SK-N-SH (cell line): ENCODE results near the gene TMEM271. TPM values are rescaled to one million over a fixed set of nuclear protein-coding genes. Genes with fewer than 3 reads are reported as not detected.

Experiments
- CTCF ChIA-PET: fragments of 300-600, 350-600 bp; formaldehyde crosslinking; extraction: SDS; loops from one replicate; lab custom pipeline; 2021; lab: Yijun Ruan, JAX
- POLR2A ChIA-PET: fragments of 350-600 bp; sonication (Branson Sonifier 250); formaldehyde crosslinking; extraction: SDS; loops from one replicate; lab custom pipeline; 2020; ENCODE audit warnings: antibody characterized with exemption, inconsistent platforms; lab: Yijun Ruan, JAX
- DNase-seq: peaks from one replicate; pipeline ENCODE4 v3.0.0; 2012
- H2AFZ ChIP-seq: fragments of 200-600 bp; sonication (generic); 2 replicates; pipeline ENCODE4 v1.8.1; 2016; ENCODE audit warnings: antibody characterized with exemption, mild to moderate bottlenecking, low read depth
- H3F3A ChIP-seq: fragments of 200-600 bp; sonication (generic); replicated peaks from 2 replicates; pipeline ENCODE3; 2016; ENCODE audit warnings: antibody characterized with exemption, mild to moderate bottlenecking; ENCODE audit not compliant: insufficient read depth
- H3K27ac ChIP-seq, 2 experiments: fragments of 200-500 bp in 1 of 2; fragments of 200-600 bp in 1 of 2; sonication (Bioruptor generic) in 1 of 2; sonication (generic), shearing (Covaris generic) in 1 of 2; 2 replicates each; pipeline versions ENCODE4 v1.5.1 to v1.6.1; 2014 to 2016; ENCODE audit warnings: low read depth in 2 of 2, inconsistent platforms in 1 of 2, low read length in 1 of 2, mild to moderate bottlenecking in 1 of 2, mixed read lengths in 1 of 2
- H3K27me3 ChIP-seq: fragments of 200-600 bp; sonication (generic), shearing (Covaris generic); 2 replicates; pipeline ENCODE4 v1.6.1; 2016; ENCODE audit warnings: mixed run types; ENCODE audit not compliant: insufficient read depth
- H3K36me3 ChIP-seq, 2 experiments: fragments of 200-500 bp in 1 of 2; fragments of 200-600 bp in 1 of 2; sonication (Bioruptor generic) in 1 of 2; sonication (generic) in 1 of 2; replicated peaks in 1 of 2; 2 replicates each; pipeline versions ENCODE3 to v1.5.1; 2014 to 2016; ENCODE audit warnings: low read length in 1 of 2, mild to moderate bottlenecking in 1 of 2; ENCODE audit not compliant: insufficient read depth in 2 of 2, control insufficient read depth in 1 of 2
- H3K4me1 ChIP-seq, 2 experiments: fragments of 200-500 bp in 1 of 2; fragments of 200-600 bp in 1 of 2; sonication (Bioruptor generic) in 1 of 2; sonication (generic), shearing (Covaris generic) in 1 of 2; 2 replicates each; pipeline versions ENCODE4 v1.5.1 to v1.6.1; 2014 to 2016; ENCODE audit warnings: low read depth in 1 of 2, low read length in 1 of 2, mixed run types in 1 of 2; ENCODE audit not compliant: insufficient read depth in 2 of 2, control insufficient read depth in 1 of 2
- H3K4me2 ChIP-seq: fragments of 200-600 bp; sonication (generic), shearing (Covaris generic); 2 replicates; pipeline ENCODE4 v1.6.1; 2017; ENCODE audit warnings: mixed run types
- H3K4me3 ChIP-seq, 2 experiments: fragments of 200-500 bp in 1 of 2; fragments of 200-600 bp in 1 of 2; sonication (Bioruptor generic) in 1 of 2; sonication (generic), shearing (Covaris generic) in 1 of 2; 2 replicates each; pipeline versions ENCODE4 v1.5.1 to v1.8.1; 2014 to 2016; ENCODE audit warnings: low read depth in 2 of 2, inconsistent platforms in 1 of 2, low read length in 1 of 2, mild to moderate bottlenecking in 1 of 2, mixed read lengths in 1 of 2, moderate library complexity in 1 of 2
- H3K79me2 ChIP-seq: fragments of 200-600 bp; sonication (generic); 2 replicates; pipeline ENCODE4 v1.8.1; 2017; ENCODE audit warnings: mild to moderate bottlenecking; ENCODE audit not compliant: insufficient read depth
- H3K9ac ChIP-seq: fragments of 200-600 bp; sonication (generic); 2 replicates; pipeline ENCODE4 v1.6.1; 2017; ENCODE audit warnings: mixed run types
- H3K9me2 ChIP-seq: fragments of 200-600 bp; sonication (generic); 2 replicates; pipeline ENCODE4 v1.6.1; 2017; ENCODE audit warnings: mixed run types
- H3K9me3 ChIP-seq: fragments of 200-600 bp; sonication (generic); 2 replicates; pipeline ENCODE4 v1.6.1; 2017; ENCODE audit warnings: mixed run types, mild to moderate bottlenecking, moderate library complexity
- H4K20me1 ChIP-seq: fragments of 200-600 bp; sonication (generic); 2 replicates; pipeline ENCODE4 v1.6.1; 2017; ENCODE audit warnings: mild to moderate bottlenecking, mixed run types; ENCODE audit not compliant: insufficient read depth
- CHD2 ChIP-seq: fragments of 150-350 bp; IDR thresholded peaks from 2 replicates; pipeline ENCODE4 v1.6.1; 2018; ENCODE audit warnings: low read length; ENCODE audit not compliant: partially characterized antibody
- ELF1 ChIP-seq: IDR thresholded peaks from 2 replicates; pipeline ENCODE4 v1.4.0; 2012
- EZH2phosphoT487 ChIP-seq: fragments of 200-600 bp; sonication (generic); IDR thresholded peaks from 2 replicates; pipeline ENCODE4 v1.6.1; 2017; ENCODE audit warnings: low read depth, mixed run types, mild to moderate bottlenecking, antibody characterized with exemption, moderate library complexity, borderline replicate concordance
- GABPA ChIP-seq: IDR thresholded peaks from 2 replicates; pipeline ENCODE4 v1.4.0; 2012; ENCODE audit warnings: low read depth, mild to moderate bottlenecking
- JUND ChIP-seq: IDR thresholded peaks from 2 replicates; pipeline ENCODE4 v1.4.0; 2012
- MEF2A ChIP-seq: IDR thresholded peaks from 2 replicates; pipeline ENCODE4 v1.4.0; 2012; ENCODE audit warnings: low read depth, borderline replicate concordance
- MXI1 ChIP-seq: IDR thresholded peaks from 2 replicates; pipeline ENCODE4 v1.6.1; 2012; ENCODE audit warnings: mild to moderate bottlenecking, low read depth, low read length, improper control_type of control experiment
- PBX3 ChIP-seq: IDR thresholded peaks from 2 replicates; pipeline ENCODE4; 2012
- POLR2AphosphoS5 ChIP-seq: IDR thresholded peaks from 2 replicates; pipeline ENCODE4 v1.6.1; 2012; ENCODE audit warnings: low read depth, low read length
- RFX5 ChIP-seq: IDR thresholded peaks from 2 replicates; pipeline ENCODE4 v1.6.1; 2012; ENCODE audit warnings: mild to moderate bottlenecking, improper control_type of control experiment, low read length
- RXRA ChIP-seq: IDR thresholded peaks from 2 replicates; pipeline ENCODE4 v1.4.0; 2012; ENCODE audit warnings: low read depth, mild to moderate bottlenecking, borderline replicate concordance
- SIN3A ChIP-seq: IDR thresholded peaks from 2 replicates; pipeline ENCODE4 v1.6.1; 2012; ENCODE audit warnings: low read depth, mild to moderate bottlenecking, low read length, moderate library complexity, borderline replicate concordance
- SMC3 ChIP-seq: IDR thresholded peaks from 2 replicates; pipeline ENCODE4 v1.6.1; 2012; ENCODE audit warnings: low read depth, low read length, improper control_type of control experiment
- TEAD4 ChIP-seq: IDR thresholded peaks from 2 replicates; pipeline ENCODE4 v1.4.0; 2012; ENCODE audit warnings: mild to moderate bottlenecking, borderline replicate concordance; ENCODE audit not compliant: insufficient read depth
- WGBS: methylation state at CpG from one replicate; pipeline ENCODE4 v1.1.6; 2017; ENCODE audit warnings: low lambda C conversion rate; 5-methylcytosine and 5-hydroxymethylcytosine counted together
- polyA plus RNA-seq, 3 experiments: library from polyadenylated mRNA; depleted of rRNA; stranded (reverse); fragments of >200 nt; gene quantifications; 2 replicates each; pipeline ENCODE4 v1.2.3, GENCODE V29; 2012
- TF ChIP-seq, protein P1 (sequence below): fragments of 200-600 bp; sonication (generic); IDR thresholded peaks from 2 replicates; pipeline ENCODE4 v1.6.1; 2017; ENCODE audit warnings: antibody characterized with exemption, mild to moderate bottlenecking, moderate library complexity
- TF ChIP-seq, protein P2 (sequence below): fragments of 150-350 bp; IDR thresholded peaks from 2 replicates; pipeline ENCODE4 v1.6.1; 2016; ENCODE audit warnings: mild to moderate bottlenecking, low read depth, low read length

The TMEM271 gene
- polyA plus RNA-seq, 1 of the 3 experiments (the other 2 are of a cell fraction) = not detected

DNA sequence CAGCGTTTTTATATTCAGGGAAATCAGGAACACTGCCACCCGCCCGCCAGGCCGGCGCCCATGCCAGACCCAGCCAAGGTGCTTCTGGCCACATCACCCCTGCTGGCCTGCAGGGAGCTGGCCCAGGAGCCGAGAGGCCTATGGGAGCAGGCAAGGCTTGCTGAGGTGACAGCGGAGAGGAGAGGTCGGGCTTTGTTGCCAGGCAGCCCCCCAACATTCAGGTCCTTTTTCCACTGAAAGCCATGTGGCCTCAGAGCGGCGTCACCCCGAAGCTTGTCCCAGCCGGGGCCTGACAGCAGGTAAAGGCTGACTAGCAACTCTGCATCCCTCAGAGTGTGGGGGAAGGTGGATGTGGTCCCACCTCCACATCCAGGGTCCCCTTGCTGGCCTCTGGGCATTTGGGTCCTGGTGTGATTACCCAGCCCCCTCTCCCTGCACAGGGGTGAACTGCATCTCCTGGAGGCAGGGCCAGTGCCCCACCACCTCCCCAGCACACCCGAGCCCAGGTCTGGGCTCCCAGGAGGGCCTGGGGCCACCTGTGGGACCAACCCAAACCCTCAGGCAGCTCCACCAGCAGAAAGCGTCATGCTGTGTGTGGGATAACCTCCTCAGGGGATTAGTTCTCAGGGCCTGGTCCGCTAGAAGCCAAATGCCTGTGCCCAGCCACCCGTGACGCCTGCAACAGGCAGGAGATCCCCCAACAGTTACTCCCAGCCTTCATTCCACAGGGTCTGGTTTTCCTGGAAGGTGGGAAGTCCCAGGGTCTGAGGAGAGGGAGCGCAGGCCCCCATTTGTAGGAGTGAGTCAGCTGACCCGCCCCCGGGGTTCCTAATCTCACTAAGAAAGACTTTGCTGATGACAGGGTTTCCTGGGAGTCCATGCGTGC, 48.9 kb upstream of the TMEM271 start, which contains the start of gene PDE6B:
Gene PDE6B, plus strand, starts transcription at position 869 of the 886 bp plus-strand sequence. CDS start 54 bp downstream, outside the sequence.
- no peak within 1 kb of the TSS for H3K4me2 ChIP-seq
- no peaks in the 10 kb centered on the region for H3K9me2 ChIP-seq
- H3K27me3 ChIP-seq = peaks cover 6% of the 10 kb centered on the region; the same call in 1 of the 2 replicates
- no peaks in the 10 kb centered on the region for H3K36me3 ChIP-seq
- no peak within 1 kb of the TSS for H3K4me3 ChIP-seq
- ChIA-PET CTCF (interaction anchor here (0.7 kb wide), 1 partner anchor 18 kb away, joined by 3 read pairs; no protein-coding TSS in a partner anchor), POLR2A (no interaction called here)
- TF ChIP-seq, protein P1, sequence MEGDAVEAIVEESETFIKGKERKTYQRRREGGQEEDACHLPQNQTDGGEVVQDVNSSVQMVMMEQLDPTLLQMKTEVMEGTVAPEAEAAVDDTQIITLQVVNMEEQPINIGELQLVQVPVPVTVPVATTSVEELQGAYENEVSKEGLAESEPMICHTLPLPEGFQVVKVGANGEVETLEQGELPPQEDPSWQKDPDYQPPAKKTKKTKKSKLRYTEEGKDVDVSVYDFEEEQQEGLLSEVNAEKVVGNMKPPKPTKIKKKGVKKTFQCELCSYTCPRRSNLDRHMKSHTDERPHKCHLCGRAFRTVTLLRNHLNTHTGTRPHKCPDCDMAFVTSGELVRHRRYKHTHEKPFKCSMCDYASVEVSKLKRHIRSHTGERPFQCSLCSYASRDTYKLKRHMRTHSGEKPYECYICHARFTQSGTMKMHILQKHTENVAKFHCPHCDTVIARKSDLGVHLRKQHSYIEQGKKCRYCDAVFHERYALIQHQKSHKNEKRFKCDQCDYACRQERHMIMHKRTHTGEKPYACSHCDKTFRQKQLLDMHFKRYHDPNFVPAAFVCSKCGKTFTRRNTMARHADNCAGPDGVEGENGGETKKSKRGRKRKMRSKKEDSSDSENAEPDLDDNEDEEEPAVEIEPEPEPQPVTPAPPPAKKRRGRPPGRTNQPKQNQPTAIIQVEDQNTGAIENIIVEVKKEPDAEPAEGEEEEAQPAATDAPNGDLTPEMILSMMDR = no peak
- no peak for TF ChIP-seq CHD2
- TF ChIP-seq MEF2A = no peak
- TF ChIP-seq SIN3A = no peak
- TF ChIP-seq JUND = no peak
- no peak for TF ChIP-seq PBX3
- no peak for TF ChIP-seq MXI1
- no peak for TF ChIP-seq TEAD4
- H3K27ac ChIP-seq = no peak within 1 kb of the TSS
- H3K9me3 ChIP-seq = no peaks in the 10 kb centered on the region
- DNase-seq = no peak
- no peak within 1 kb of the TSS for H2AFZ ChIP-seq
- 64% methylated on average over 6 of the region's 21 CpGs for WGBS
- H3K79me2 ChIP-seq = no peaks in the 10 kb centered on the region
- no peaks in the 10 kb centered on the region for H3K4me1 ChIP-seq
- no peaks in the 10 kb centered on the region for H4K20me1 ChIP-seq
- H3K9ac ChIP-seq = no peak within 1 kb of the TSS
- peaks cover 3% of the 10 kb centered on the region for H3F3A ChIP-seq

- 57% methylated on average over 15 of the region's 29 CpGs for WGBS
- peaks cover 13% of the 10 kb centered on the region; the same call in 1 of the 2 replicates for H3K27me3 ChIP-seq
- ChIA-PET CTCF (no interaction called here), POLR2A (no interaction called here)
- no peaks in the 10 kb centered on the region for H3K4me1 ChIP-seq
- DNase-seq = no peak
- no peaks in the 10 kb centered on the region for H4K20me1 ChIP-seq
- no peak overlapping the region for H3K4me3 ChIP-seq
- no peak overlapping the region for H3K4me2 ChIP-seq
- no peaks in the 10 kb centered on the region for H3K79me2 ChIP-seq
- H3K36me3 ChIP-seq = no peaks in the 10 kb centered on the region
- no peak overlapping the region for H3K27ac ChIP-seq
- H3K9me2 ChIP-seq = no peaks in the 10 kb centered on the region
- no peaks in the 10 kb centered on the region for H3K9me3 ChIP-seq
- H3F3A ChIP-seq = peaks cover 3% of the 10 kb centered on the region
- no peak overlapping the region for H2AFZ ChIP-seq
- H3K9ac ChIP-seq = no peak overlapping the region
- no peak for TF ChIP-seq MEF2A
- TF ChIP-seq, protein P2, sequence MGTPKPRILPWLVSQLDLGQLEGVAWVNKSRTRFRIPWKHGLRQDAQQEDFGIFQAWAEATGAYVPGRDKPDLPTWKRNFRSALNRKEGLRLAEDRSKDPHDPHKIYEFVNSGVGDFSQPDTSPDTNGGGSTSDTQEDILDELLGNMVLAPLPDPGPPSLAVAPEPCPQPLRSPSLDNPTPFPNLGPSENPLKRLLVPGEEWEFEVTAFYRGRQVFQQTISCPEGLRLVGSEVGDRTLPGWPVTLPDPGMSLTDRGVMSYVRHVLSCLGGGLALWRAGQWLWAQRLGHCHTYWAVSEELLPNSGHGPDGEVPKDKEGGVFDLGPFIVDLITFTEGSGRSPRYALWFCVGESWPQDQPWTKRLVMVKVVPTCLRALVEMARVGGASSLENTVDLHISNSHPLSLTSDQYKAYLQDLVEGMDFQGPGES = no peak
- TF ChIP-seq POLR2AphosphoS5 = no peak
- TF ChIP-seq SIN3A = no peak
- TF ChIP-seq JUND = no peak
- no peak for TF ChIP-seq SMC3
- TF ChIP-seq PBX3 = no peak
- TF ChIP-seq TEAD4 = no peak
- no peak for TF ChIP-seq EZH2phosphoT487
- no peak for TF ChIP-seq ELF1
- no peak for TF ChIP-seq GABPA
- no peak for TF ChIP-seq RFX5
- TF ChIP-seq RXRA = no peak
These were observed 47.9 kb upstream of the TMEM271 start for GRCh38 chr4:623914-624566.
